ENCODE measurements around the gene SLC16A1.

DNA sequence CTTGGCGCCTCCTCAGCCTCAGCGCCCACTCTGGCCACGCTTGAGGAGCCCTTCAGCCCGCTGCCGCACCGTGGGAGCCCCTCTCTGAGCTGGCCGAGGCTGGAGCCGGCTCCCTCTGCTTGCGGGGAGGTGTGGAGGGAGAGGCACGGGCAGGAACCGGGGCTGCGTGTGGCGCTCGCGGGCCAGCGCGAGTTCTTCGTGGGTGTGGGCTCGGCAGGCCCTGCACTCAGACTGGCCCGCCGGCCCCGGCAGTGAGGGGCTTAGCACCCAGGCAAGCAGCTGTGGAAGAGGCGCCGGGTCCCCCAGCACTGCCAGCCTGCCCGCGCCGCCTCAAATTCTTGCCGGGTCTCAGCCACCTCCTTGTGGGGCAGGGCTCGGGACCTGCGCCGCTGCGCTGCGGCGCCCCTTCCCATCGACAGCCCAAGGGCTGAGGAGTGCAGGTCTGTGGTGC is 61.4 kb downstream of the SLC16A1 start:
- TF ChIP-seq, protein P1, sequence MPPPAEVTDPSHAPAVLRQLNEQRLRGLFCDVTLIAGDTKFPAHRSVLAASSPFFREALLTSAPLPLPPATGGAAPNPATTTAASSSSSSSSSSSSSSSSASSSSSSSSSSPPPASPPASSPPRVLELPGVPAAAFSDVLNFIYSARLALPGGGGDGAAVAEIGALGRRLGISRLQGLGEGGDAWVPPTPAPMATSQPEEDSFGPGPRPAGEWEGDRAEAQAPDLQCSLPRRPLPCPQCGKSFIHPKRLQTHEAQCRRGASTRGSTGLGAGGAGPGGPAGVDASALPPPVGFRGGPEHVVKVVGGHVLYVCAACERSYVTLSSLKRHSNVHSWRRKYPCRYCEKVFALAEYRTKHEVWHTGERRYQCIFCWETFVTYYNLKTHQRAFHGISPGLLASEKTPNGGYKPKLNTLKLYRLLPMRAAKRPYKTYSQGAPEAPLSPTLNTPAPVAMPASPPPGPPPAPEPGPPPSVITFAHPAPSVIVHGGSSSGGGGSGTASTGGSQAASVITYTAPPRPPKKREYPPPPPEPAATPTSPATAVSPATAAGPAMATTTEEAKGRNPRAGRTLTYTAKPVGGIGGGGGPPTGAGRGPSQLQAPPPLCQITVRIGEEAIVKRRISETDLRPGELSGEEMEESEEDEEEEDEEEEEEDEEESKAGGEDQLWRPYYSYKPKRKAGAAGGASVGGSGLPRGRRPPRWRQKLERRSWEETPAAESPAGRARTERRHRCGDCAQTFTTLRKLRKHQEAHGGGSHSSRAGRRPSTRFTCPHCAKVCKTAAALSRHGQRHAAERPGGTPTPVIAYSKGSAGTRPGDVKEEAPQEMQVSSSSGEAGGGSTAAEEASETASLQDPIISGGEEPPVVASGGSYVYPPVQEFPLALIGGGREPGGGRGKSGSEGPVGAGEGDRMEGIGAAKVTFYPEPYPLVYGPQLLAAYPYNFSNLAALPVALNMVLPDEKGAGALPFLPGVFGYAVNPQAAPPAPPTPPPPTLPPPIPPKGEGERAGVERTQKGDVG (CRISPR knock-in tag; IDR thresholded peaks at IDR 0.05) = no peak
- TF ChIP-seq ZNF274 (IDR thresholded peaks at IDR 0.05; ENCODE audit: insufficient read depth, insufficient read length) = no peak
- TF ChIP-seq, protein P2, sequence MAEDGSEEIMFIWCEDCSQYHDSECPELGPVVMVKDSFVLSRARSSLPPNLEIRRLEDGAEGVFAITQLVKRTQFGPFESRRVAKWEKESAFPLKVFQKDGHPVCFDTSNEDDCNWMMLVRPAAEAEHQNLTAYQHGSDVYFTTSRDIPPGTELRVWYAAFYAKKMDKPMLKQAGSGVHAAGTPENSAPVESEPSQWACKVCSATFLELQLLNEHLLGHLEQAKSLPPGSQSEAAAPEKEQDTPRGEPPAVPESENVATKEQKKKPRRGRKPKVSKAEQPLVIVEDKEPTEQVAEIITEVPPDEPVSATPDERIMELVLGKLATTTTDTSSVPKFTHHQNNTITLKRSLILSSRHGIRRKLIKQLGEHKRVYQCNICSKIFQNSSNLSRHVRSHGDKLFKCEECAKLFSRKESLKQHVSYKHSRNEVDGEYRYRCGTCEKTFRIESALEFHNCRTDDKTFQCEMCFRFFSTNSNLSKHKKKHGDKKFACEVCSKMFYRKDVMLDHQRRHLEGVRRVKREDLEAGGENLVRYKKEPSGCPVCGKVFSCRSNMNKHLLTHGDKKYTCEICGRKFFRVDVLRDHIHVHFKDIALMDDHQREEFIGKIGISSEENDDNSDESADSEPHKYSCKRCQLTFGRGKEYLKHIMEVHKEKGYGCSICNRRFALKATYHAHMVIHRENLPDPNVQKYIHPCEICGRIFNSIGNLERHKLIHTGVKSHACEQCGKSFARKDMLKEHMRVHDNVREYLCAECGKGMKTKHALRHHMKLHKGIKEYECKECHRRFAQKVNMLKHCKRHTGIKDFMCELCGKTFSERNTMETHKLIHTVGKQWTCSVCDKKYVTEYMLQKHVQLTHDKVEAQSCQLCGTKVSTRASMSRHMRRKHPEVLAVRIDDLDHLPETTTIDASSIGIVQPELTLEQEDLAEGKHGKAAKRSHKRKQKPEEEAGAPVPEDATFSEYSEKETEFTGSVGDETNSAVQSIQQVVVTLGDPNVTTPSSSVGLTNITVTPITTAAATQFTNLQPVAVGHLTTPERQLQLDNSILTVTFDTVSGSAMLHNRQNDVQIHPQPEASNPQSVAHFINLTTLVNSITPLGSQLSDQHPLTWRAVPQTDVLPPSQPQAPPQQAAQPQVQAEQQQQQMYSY (CRISPR knock-in tag; IDR thresholded peaks at IDR 0.05) = no peak
